Neural crest cell (in vitro differentiated cells): Measurements from ENCODE around the gene SRRM4. TPM values are rescaled to one million over a fixed set of nuclear protein-coding genes. Genes with fewer than 3 reads are reported as not detected.

Source experiments
- DNase-seq: peaks from one replicate; pipeline ENCODE4 v3.0.0; 2021; ENCODE audit warnings: low read depth, mixed read lengths, low spot score
- H3K27ac Mint-ChIP-seq: one replicate; pipeline ENCODE4 v1.8.0; 2021; ENCODE audit warnings: mild to moderate bottlenecking, mixed read lengths; ENCODE audit not compliant: unreplicated experiment
- H3K27me3 Mint-ChIP-seq: 2 replicates; pipeline ENCODE4 v1.8.0; 2021; ENCODE audit warnings: low read depth, mild to moderate bottlenecking, mixed read lengths
- H3K36me3 Mint-ChIP-seq: 2 replicates; pipeline ENCODE4 v1.8.0; 2021; ENCODE audit warnings: low read depth, mild to moderate bottlenecking, mixed read lengths
- H3K4me1 Mint-ChIP-seq: 2 replicates; pipeline ENCODE4 v1.8.0; 2021; ENCODE audit warnings: mixed read lengths
- H3K4me3 Mint-ChIP-seq: one replicate; pipeline ENCODE4 v1.8.0; 2021; ENCODE audit warnings: mild to moderate bottlenecking, mixed read lengths
- H3K9me3 Mint-ChIP-seq: 2 replicates; pipeline ENCODE4 v1.8.0; 2021; ENCODE audit warnings: mixed read lengths
- CTCF ChIP-seq: fragments of 200-600 bp; sonication (generic); conservative IDR thresholded peaks from 2 replicates; pipeline ENCODE4 v1.5.0; 2021; ENCODE audit warnings: antibody characterized with exemption, mild to moderate bottlenecking
- total RNA-seq: library from RNA; stranded (reverse); gene quantifications from 2 replicates; pipeline ENCODE4 v1.2.1, GENCODE V29; 2021

Gene SRRM4
- total RNA-seq, 1 donor from 2014 or later, result 10.8 TPM

GRCh38 chr12:118960865-118961264 lies 20.5 kb upstream of the SRRM4 start:
- Mint-ChIP-seq H3K27me3 (peaks cover 3% of the 10 kb centered on the region), H3K4me3 (no peak overlapping the region), H3K9me3 (peaks cover 4% of the 10 kb centered on the region), H3K27ac (no peak overlapping the region), H3K36me3 (no peaks in the 10 kb centered on the region), H3K4me1 (peaks cover 34% of the 10 kb centered on the region)
- TF ChIP-seq CTCF, result no peak
- DNase-seq, result no peak

GRCh38 chr12:118964988-118965387 lies 16.4 kb upstream of the SRRM4 start:
- Mint-ChIP-seq H3K4me1 (peaks cover 5% of the 10 kb centered on the region), H3K27ac (no peak overlapping the region), H3K9me3 (peaks cover 11% of the 10 kb centered on the region), H3K27me3 (peaks cover 3% of the 10 kb centered on the region), H3K4me3 (no peak overlapping the region), H3K36me3 (no peaks in the 10 kb centered on the region)
- no peak for DNase-seq
- no peak for TF ChIP-seq CTCF

GRCh38 chr12:118970856-118971255 lies 10.5 kb upstream of the SRRM4 start:
- Mint-ChIP-seq H3K27me3 (no peaks in the 10 kb centered on the region), H3K36me3 (no peaks in the 10 kb centered on the region), H3K9me3 (peaks cover 7% of the 10 kb centered on the region), H3K4me1 (peaks cover 18% of the 10 kb centered on the region), H3K27ac (no peak overlapping the region), H3K4me3 (no peak overlapping the region)
- TF ChIP-seq CTCF, result no peak
- no peak for DNase-seq

GRCh38 chr12:118972982-118973381 lies 8.4 kb upstream of the SRRM4 start:
- H3K9me3 Mint-ChIP-seq, result peaks cover 4% of the 10 kb centered on the region
- no peak for TF ChIP-seq CTCF
- H3K36me3 Mint-ChIP-seq, result no peaks in the 10 kb centered on the region
- peaks cover 18% of the 10 kb centered on the region for H3K4me1 Mint-ChIP-seq
- H3K27me3 Mint-ChIP-seq, result peaks cover 2% of the 10 kb centered on the region
- no peak overlapping the region for H3K27ac Mint-ChIP-seq
- DNase-seq, result no peak
- H3K4me3 Mint-ChIP-seq, result no peak overlapping the region

GRCh38 chr12:118979763-118980406 lies 1.5 kb upstream of the SRRM4 start:
- peak; percentile 88 for TF ChIP-seq CTCF
- Mint-ChIP-seq H3K27ac (no peak overlapping the region), H3K9me3 (no peaks in the 10 kb centered on the region), H3K27me3 (peaks cover 51% of the 10 kb centered on the region), H3K4me3 (peak overlapping the region; percentile 90), H3K36me3 (no peaks in the 10 kb centered on the region), H3K4me1 (peaks cover 38% of the 10 kb centered on the region)
- DNase-seq, result peak; percentile 74
